Choroid plexus epithelial cell (primary cell): Measurements from ENCODE around the gene PPP5C.
"Not testable (repeated sequence)": the region's sequence is repeated elsewhere in the genome, so short reads cannot be mapped to it uniquely, and the experiment has no call there.

Source experiments
- DNase-seq: peaks from one replicate; pipeline ENCODE4 v3.0.0-alpha.2; 2010; ENCODE audit warnings: low read depth
- H3K4me3 ChIP-seq: 2 replicates; pipeline ENCODE4 v1.5.1; 2011; ENCODE audit warnings: low read depth, mild to moderate bottlenecking, control low read depth, low read length, moderate library complexity
- TF ChIP-seq, protein P1 (sequence below): conservative IDR thresholded peaks from 2 replicates; pipeline ENCODE4 v1.5.1; 2011; ENCODE audit warnings: low read depth, mild to moderate bottlenecking, control low read depth, inconsistent platforms, low read length, moderate library complexity

PPP5C gene

GRCh38 chr19:46411088-46411924, 64.4 kb downstream of the PPP5C start:
- peak overlapping the region; percentile 76 for H3K4me3 ChIP-seq
- DNase-seq = no peak
- TF ChIP-seq, protein P1, sequence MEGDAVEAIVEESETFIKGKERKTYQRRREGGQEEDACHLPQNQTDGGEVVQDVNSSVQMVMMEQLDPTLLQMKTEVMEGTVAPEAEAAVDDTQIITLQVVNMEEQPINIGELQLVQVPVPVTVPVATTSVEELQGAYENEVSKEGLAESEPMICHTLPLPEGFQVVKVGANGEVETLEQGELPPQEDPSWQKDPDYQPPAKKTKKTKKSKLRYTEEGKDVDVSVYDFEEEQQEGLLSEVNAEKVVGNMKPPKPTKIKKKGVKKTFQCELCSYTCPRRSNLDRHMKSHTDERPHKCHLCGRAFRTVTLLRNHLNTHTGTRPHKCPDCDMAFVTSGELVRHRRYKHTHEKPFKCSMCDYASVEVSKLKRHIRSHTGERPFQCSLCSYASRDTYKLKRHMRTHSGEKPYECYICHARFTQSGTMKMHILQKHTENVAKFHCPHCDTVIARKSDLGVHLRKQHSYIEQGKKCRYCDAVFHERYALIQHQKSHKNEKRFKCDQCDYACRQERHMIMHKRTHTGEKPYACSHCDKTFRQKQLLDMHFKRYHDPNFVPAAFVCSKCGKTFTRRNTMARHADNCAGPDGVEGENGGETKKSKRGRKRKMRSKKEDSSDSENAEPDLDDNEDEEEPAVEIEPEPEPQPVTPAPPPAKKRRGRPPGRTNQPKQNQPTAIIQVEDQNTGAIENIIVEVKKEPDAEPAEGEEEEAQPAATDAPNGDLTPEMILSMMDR = no peak

DNA sequence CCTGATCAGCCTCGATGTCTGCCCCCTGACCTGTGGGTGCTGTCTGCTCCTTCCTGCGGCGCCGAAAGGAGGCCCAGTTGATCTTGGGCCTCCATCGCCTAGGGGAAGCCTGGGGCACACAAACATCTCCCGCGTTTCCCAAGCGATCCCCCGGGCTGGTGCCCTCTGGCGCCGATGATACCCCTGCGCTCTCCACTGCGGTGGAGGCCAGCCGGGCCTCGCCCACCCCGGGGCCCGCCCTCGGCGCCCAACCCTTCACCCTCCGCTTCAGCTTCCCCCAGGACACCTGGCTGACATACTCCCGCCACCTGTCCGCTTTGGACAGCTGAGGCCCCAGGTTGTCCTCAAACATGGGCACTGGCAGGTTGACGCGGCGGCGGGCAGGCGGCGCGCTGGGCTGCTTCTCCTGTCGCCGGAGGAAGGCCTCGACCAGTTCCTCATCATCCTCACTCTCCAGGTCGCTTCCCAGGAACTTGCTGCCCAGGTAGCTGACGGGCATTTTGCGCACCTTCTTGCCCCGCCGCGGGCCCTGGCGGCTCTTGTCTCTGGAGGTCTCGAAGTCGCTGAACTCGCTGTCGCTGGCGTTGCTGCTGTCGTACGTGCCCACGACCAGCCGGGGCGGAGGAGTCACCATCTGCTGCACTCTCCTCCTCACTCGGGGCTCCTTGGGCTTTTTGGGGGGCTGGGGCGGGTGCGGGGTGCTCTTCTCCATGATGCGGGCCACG, 65.2 kb downstream of the PPP5C start:
- DNase-seq = no peak
- TF ChIP-seq, protein P1 = no peak
- peak overlapping the region; percentile 76 for H3K4me3 ChIP-seq

DNA sequence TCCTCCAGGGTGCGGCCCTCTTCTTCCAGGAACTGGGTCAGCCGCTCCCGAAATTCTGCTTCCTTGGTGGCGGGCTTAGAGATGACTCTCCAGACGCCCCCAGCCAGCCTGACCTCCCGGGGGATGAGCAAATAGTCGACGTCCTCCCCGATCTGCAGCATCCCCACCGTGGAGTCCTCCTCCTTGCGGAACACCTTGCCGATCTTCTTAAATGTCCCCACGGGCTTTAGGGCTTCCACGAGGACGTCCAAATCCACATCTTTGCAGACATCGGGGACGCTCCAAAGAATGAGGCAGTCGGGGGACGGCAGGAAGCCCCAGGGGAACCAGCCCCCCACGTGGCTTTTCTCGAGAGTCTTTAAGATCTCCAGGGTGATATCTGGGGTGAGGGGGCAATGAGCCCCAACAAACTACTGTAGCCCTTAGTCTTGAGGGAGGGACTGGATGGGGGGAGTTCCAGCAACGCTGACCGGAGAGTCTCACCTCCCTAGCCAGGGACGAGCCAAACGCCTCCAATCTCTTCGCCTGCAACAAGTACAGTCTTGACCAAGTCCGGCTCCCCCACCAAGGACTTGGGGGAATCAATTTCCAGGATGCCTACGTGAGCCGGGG, 65.9 kb downstream of the PPP5C start:
- peak overlapping the region; percentile 76 for H3K4me3 ChIP-seq
- DNase-seq = peak; percentile 48
- TF ChIP-seq, protein P1 = no peak

GRCh38 chr19:46413262-46414031, 66.6 kb downstream of the PPP5C start, which contains the start of gene CCDC8:
Gene CCDC8 (minus strand): TSS chr19:46413564. CDS start chr19:46412810, 754 bp downstream.
- TF ChIP-seq, protein P1 = no peak
- peak; percentile 98 for DNase-seq
- peak within 1 kb of the TSS; percentile 76 for H3K4me3 ChIP-seq

GRCh38 chr19:46414899-46415298, 68.0 kb downstream of the PPP5C start:
- not testable (repeated sequence) for DNase-seq, H3K4me3 ChIP-seq

DNA sequence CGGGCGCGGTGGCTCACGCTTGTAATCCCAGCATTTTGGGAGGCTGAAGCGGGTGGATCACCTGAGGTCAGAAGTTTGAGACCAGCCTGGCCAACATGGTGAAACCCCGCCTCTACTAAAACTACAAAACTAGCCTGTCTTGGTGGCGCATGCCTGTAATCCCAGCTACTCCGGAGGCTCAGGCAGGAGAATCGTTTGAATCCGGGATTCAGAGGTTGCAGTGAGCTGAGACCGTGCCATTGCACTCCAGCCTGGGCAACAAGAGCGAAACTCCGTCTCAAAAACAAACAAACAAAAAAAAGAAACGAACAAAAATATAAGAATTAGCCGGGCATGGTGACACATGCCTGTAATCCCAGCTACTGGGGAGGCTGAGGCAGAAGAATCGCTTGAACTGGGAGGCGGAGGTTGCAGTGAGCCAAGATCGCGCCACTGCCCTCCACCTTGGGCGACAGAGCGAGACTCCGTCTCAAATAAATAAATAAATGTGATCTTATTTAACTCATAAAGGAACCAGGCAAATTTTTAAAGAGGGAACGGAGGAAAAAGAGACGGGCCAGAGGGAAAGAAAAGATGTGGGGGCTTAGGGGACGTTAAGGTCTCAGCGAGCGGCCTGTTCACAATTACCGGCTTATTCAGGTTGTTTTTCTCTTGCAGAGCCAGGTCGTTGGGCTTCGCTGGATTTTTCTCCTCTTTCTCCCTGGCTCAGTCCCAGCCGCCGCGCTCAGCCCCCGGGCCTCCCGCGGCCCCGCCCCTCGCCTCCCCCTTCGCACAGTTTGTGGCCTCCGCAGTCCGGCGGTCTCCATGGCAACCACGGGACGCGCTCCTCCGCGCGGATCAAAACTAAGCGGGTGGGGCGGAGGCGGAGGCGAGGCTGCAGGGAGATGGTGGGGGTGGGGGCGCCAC, 69.2 kb downstream of the PPP5C start:
- peak; percentile 93 for DNase-seq
- H3K4me3 ChIP-seq = peak overlapping the region; percentile 49

GRCh38 chr19:46420056-46420455, 73.2 kb downstream of the PPP5C start:
- no peak for DNase-seq
- TF ChIP-seq, protein P1 = no peak
- no peak overlapping the region for H3K4me3 ChIP-seq
